Upper lobe of right lung (tissue), 1 donor: Measurements from ENCODE around the gene ADCK1. TPM values are rescaled to one million over a fixed set of nuclear protein-coding genes. Genes with fewer than 3 reads are reported as not detected.
A peak's percentile ranks its signal among the peaks of the same experiment; 100 is the strongest.
"Not testable (repeated sequence)": the region's sequence is repeated elsewhere in the genome, so short reads cannot be mapped to it uniquely, and the experiment has no call there.

ENCODE experiments used
- ATAC-seq: fragments of 200-7000 bp; cut with Tn5 transposase; one replicate; pipeline ENCODE4 v1.9.1; 2020; ENCODE audit warnings: mild to moderate bottlenecking, moderate library complexity
- DNase-seq: peaks from one replicate; pipeline ENCODE4 v3.0.0-alpha.2; 2020
- H3K27ac ChIP-seq: fragments of 200-600 bp; one replicate; pipeline ENCODE4 v1.8.0; 2022
- H3K27me3 ChIP-seq: fragments of 200-600 bp; one replicate; pipeline ENCODE4 v1.8.0; 2022; ENCODE audit warnings: mild to moderate bottlenecking
- H3K36me3 ChIP-seq: fragments of 200-600 bp; one replicate; pipeline ENCODE4 v1.8.0; 2022
- H3K4me1 ChIP-seq: fragments of 200-600 bp; one replicate; pipeline ENCODE4 v1.8.0; 2022
- H3K4me3 ChIP-seq: fragments of 200-600 bp; one replicate; pipeline ENCODE4 v1.8.0; 2022; ENCODE audit warnings: mild to moderate bottlenecking
- H3K9me3 ChIP-seq: fragments of 200-600 bp; one replicate; pipeline ENCODE4 v1.8.0; 2022
- intact Hi-C: fragments of 100-400 bp; cut with DNase I; formaldehyde crosslinking; loops from one replicate; pipeline ENCODE4 v1.11.0; 2022
- total RNA-seq: library from RNA; stranded (reverse); fragmentation: NEBNext Ultra II Directional; extraction: Animal tissue kit (Norgen Biotek cat#: 25700); gene quantifications from one replicate; pipeline ENCODE4 v1.2.1, GENCODE V29; 2021
- TF ChIP-seq, protein P1 (sequence below): fragments of 200-600 bp; IDR thresholded peaks from one replicate; pipeline ENCODE4 v1.8.0; 2022; ENCODE audit warnings: antibody characterized with exemption
- donor health status: DM: no; HTN: yes; CAD: no; lungs with severe emphysema.

Gene ADCK1
- total RNA-seq, 1 donor from 2014 or later = 8.5 TPM

DNA sequence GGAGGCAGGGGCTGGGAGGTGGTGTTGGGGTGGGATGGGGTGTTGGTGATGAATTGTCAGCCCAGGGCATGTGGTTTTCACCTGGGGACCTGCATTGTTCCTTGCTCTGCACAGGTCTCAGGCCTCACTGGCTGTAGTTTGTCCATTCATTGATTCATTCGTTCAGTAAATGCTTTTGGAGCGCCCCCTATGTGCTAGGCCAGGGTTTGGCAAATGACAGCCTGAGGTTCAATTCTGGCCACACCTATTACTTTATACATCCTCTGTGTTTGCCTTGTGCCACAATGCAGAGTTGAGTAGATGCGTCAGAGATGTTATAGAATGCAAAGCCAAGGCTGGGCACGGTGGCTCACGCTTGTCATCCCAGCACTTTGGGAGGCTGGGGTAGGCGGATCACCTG is 4.7 kb downstream of the ADCK1 start:
- Histone ChIP-seq H3K4me3 (no peak overlapping the region), H3K27me3 (no peaks in the 10 kb centered on the region), H3K4me1 (peaks cover under 1% of the 10 kb centered on the region), H3K36me3 (no peaks in the 10 kb centered on the region), H3K27ac (no peak overlapping the region), H3K9me3 (no peaks in the 10 kb centered on the region)
- ATAC-seq (no peak), DNase-seq (no peak)
- TF ChIP-seq, protein P1, sequence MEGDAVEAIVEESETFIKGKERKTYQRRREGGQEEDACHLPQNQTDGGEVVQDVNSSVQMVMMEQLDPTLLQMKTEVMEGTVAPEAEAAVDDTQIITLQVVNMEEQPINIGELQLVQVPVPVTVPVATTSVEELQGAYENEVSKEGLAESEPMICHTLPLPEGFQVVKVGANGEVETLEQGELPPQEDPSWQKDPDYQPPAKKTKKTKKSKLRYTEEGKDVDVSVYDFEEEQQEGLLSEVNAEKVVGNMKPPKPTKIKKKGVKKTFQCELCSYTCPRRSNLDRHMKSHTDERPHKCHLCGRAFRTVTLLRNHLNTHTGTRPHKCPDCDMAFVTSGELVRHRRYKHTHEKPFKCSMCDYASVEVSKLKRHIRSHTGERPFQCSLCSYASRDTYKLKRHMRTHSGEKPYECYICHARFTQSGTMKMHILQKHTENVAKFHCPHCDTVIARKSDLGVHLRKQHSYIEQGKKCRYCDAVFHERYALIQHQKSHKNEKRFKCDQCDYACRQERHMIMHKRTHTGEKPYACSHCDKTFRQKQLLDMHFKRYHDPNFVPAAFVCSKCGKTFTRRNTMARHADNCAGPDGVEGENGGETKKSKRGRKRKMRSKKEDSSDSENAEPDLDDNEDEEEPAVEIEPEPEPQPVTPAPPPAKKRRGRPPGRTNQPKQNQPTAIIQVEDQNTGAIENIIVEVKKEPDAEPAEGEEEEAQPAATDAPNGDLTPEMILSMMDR = peak; percentile 28
- intact Hi-C loops = no loop called here

DNA sequence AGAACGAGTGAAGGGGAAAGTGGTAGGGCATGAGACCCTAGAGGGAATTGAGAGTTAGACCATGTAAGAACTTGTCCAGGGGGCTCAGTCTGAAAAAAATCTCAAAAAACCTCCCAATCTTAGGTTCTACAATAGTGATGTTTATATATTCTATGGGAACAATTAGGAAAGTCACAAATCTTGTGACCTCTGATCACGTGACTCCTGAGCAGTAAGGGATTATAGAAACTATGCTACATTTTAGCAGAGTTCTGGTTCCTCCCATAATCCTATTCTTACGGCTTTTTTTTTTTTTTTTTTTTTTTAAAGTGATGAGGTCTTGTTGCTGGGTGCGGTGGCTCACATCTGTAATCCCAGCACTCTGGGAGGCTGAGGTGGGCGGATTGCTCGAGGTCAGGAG is 5.8 kb downstream of the ADCK1 start:
- ATAC-seq (no peak), DNase-seq (no peak)
- TF ChIP-seq, protein P1 = no peak
- Histone ChIP-seq H3K36me3 (no peaks in the 10 kb centered on the region), H3K27me3 (no peaks in the 10 kb centered on the region), H3K27ac (no peak overlapping the region), H3K4me3 (no peak overlapping the region), H3K4me1 (no peaks in the 10 kb centered on the region), H3K9me3 (no peaks in the 10 kb centered on the region)
- intact Hi-C loops = no loop called here

DNA sequence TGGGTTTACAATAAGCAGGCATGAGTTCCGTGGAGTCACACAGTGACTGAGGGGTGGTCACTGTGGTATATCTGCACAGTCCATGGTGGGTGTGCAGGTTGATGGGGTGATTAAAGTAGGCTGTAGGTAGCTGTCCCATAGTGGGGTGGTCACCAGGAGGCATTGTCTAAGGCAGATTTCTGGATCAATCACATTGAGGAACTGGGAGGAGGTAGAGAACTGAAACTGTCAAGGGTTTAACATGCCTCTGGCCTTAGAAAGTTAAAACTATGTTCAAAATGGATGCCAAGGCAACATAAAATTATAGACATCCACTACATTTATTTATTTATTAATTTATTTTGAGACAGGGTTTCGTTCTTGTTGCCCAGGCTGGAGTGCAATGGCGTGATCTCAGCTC is 8.3 kb downstream of the ADCK1 start:
- no peak for DNase-seq
- Histone ChIP-seq H3K4me3 (no peak overlapping the region), H3K4me1 (no peaks in the 10 kb centered on the region), H3K36me3 (no peaks in the 10 kb centered on the region), H3K27me3 (no peaks in the 10 kb centered on the region), H3K9me3 (no peaks in the 10 kb centered on the region), H3K27ac (no peak overlapping the region)
- intact Hi-C loops = no loop called here
- TF ChIP-seq, protein P1 = no peak
- no peak for ATAC-seq

DNA sequence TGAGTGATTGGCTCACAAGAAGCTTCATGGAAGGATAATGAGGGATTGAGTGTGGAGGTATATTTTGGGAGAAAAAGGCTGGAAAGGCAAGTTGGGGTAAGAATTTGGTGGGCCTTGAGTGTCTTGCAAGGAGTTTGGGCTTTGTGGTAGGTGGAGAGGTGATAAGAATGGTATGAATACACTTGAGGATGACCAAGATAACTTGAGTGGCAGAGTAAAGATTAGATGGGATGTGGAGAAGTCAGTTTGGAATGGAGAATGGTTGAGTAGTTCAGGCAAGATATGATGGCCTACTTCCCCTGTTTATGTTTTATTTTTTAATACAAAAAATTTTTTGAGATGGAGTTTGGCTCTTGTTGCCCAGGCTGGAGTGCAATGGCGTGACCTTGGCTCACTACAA is 9.1 kb downstream of the ADCK1 start:
- Histone ChIP-seq H3K36me3 (no peaks in the 10 kb centered on the region), H3K4me3 (no peak overlapping the region), H3K4me1 (no peaks in the 10 kb centered on the region), H3K9me3 (no peaks in the 10 kb centered on the region), H3K27ac (no peak overlapping the region), H3K27me3 (no peaks in the 10 kb centered on the region)
- intact Hi-C loops = no loop called here
- TF ChIP-seq, protein P1 = no peak
- no peak for ATAC-seq
- no peak for DNase-seq

DNA sequence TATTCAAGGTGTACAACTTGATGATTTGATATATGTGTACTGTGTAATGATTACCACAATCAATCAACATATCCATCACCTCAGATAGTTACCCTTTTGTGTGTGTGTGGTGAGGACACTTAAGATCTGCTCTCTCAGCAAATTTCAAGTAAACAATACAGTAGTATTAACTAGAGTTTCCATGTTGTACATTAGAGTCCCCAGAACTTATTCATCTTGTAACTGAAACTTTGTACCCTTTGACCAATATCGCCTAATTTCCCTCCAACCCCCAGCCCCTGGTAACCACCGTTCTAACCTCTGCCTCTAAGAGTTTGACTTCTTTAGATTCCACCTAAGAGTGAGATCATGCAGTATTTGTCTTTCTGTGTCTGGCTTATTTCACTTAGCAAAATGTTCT is 12.1 kb downstream of the ADCK1 start:
- Histone ChIP-seq H3K4me3 (no peak overlapping the region), H3K27me3 (no peaks in the 10 kb centered on the region), H3K27ac (no peak overlapping the region), H3K4me1 (no peaks in the 10 kb centered on the region), H3K36me3 (no peaks in the 10 kb centered on the region), H3K9me3 (no peaks in the 10 kb centered on the region)
- DNase-seq = no peak
- TF ChIP-seq, protein P1 = no peak
- ATAC-seq = no peak
- intact Hi-C loops = no loop called here

DNA sequence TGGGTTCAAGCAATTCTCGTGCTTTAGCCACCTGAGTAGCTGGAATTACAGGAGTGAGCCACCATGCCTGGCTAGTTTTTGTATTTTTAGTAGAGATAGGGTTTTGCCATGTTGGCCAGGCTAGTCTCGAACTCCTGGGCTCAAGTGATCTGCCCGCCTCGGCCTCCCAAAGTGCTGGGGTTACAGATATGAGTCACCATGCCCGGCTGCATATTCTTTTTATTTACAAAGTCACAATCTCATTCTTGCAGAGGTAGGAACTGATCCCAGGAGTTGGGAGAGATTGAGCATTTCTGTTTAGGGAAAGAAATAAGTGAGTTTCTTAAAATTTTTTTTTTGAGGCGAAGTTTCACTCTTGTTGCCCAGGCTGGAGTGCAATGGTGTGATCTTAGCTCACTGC is 12.8 kb downstream of the ADCK1 start:
- ATAC-seq, H3K9me3 ChIP-seq: not testable (repeated sequence)

More for the DNA sequence above, 12.8 kb downstream of the ADCK1 start:
- H3K36me3 ChIP-seq, H3K4me1 ChIP-seq, H3K27me3 ChIP-seq, H3K27ac ChIP-seq, DNase-seq, H3K4me3 ChIP-seq, intact Hi-C loops: not testable (repeated sequence)
